MCF 10A (cell line): ENCODE measurements around the gene ADARB1. TPM values are rescaled to one million over a fixed set of nuclear protein-coding genes. Genes with fewer than 3 reads are reported as not detected.

Experiments
- BruUV-seq: library from RNA; stranded (reverse); fragments of 400-500 nt; replicated peaks from 2 replicates; lab custom pipeline; 2021; lab: Mats Ljungman, UMichigan
- CTCF ChIA-PET: fragments of 300-600 bp; sonication (Branson Sonifier 250); formaldehyde crosslinking; extraction: SDS; loops from one replicate; lab custom pipeline; 2021; ENCODE audit warnings: antibody characterized with exemption, inconsistent platforms; lab: Yijun Ruan, JAX
- POLR2A ChIA-PET: fragments of 300-600, 350-650 bp; sonication (Branson Sonifier 250); formaldehyde crosslinking; extraction: SDS; loops from one replicate; lab custom pipeline; 2020; ENCODE audit warnings: antibody characterized with exemption, inconsistent platforms; lab: Yijun Ruan, JAX
- DNase-seq: peaks from one replicate; pipeline ENCODE4 v3.0.0-alpha.2; 2018; ENCODE audit not compliant: unreplicated experiment
- H3K27ac Mint-ChIP-seq: one replicate; pipeline ENCODE4 v1.8.0; 2022; ENCODE audit warnings: mild to moderate bottlenecking, low read depth, mixed read lengths; ENCODE audit not compliant: unreplicated experiment
- H3K27me3 Mint-ChIP-seq: one replicate; pipeline ENCODE4 v1.8.0; 2022; ENCODE audit warnings: mixed read lengths; ENCODE audit not compliant: insufficient read depth, unreplicated experiment
- H3K36me3 Mint-ChIP-seq: one replicate; pipeline ENCODE4 v1.8.0; 2022; ENCODE audit warnings: mild to moderate bottlenecking, moderate library complexity, mixed read lengths; ENCODE audit not compliant: insufficient read depth, unreplicated experiment
- H3K4me1 Mint-ChIP-seq: one replicate; pipeline ENCODE4 v1.8.0; 2022; ENCODE audit warnings: mixed read lengths; ENCODE audit not compliant: insufficient read depth, unreplicated experiment
- H3K4me3 Mint-ChIP-seq: one replicate; pipeline ENCODE4 v1.8.0; 2022; ENCODE audit warnings: mild to moderate bottlenecking, moderate library complexity, mixed read lengths; ENCODE audit not compliant: unreplicated experiment
- H3K9me3 Mint-ChIP-seq: one replicate; pipeline ENCODE4 v1.8.0; 2022; ENCODE audit warnings: mixed read lengths; ENCODE audit not compliant: unreplicated experiment
- intact Hi-C: fragments of 100-400 bp; cut with micrococcal nuclease; formaldehyde crosslinking; loops from 2 replicates; pipeline ENCODE4 v1.14.1; 2022
- total RNA-seq: library from RNA; stranded (reverse); gene quantifications from 2 replicates; pipeline ENCODE4 v1.2.3, GENCODE V29; 2022
- TF ChIP-seq, protein P1 (sequence below): fragments of 200-600 bp; IDR thresholded peaks from one replicate; pipeline ENCODE4 v1.8.0; 2022; ENCODE audit warnings: antibody characterized with exemption, mild to moderate bottlenecking; ENCODE audit not compliant: unreplicated experiment

ADARB1 gene
- total RNA-seq, 1 experiment from 2014 or later: 19.4 TPM

DNA sequence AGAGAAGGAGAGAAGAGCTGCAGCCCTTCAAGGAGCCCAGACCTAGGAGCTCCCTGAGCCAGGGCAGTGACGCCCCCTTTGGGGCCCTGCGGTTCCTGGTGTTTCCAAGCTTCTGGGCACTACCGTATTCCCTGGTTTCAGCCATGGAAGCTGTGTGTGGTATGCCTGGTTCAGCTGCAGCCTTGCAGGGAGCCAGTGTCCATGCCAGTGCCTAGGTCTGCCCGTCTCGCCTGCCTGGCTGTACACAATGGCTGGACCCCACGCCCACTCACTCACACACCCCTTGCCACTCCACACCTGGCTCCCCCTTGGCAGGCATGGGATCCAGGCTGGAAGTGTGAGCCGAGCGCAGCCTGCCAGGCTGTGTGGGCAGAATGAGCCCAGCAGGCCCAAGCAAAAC is 87.7 kb downstream of the ADARB1 start:
- H3K4me3 Mint-ChIP-seq: no peak overlapping the region
- intact Hi-C loops: no loop called here
- ChIA-PET CTCF (interaction anchor here (0.6 to 3.9 kb wide), 3 partner anchors 23 to 598 kb away, joined by 3 to 21 read pairs (median 5); no protein-coding TSS in a partner anchor), POLR2A (interaction anchor here (0.8 to 1.1 kb wide), 2 partner anchors 10 to 43 kb away, joined by 3 read pairs; no protein-coding TSS in a partner anchor)
- DNase-seq: no peak
- no peaks in the 10 kb centered on the region for H3K27me3 Mint-ChIP-seq
- no peaks in the 10 kb centered on the region for H3K4me1 Mint-ChIP-seq
- no peaks in the 10 kb centered on the region for H3K9me3 Mint-ChIP-seq
- TF ChIP-seq, protein P1, sequence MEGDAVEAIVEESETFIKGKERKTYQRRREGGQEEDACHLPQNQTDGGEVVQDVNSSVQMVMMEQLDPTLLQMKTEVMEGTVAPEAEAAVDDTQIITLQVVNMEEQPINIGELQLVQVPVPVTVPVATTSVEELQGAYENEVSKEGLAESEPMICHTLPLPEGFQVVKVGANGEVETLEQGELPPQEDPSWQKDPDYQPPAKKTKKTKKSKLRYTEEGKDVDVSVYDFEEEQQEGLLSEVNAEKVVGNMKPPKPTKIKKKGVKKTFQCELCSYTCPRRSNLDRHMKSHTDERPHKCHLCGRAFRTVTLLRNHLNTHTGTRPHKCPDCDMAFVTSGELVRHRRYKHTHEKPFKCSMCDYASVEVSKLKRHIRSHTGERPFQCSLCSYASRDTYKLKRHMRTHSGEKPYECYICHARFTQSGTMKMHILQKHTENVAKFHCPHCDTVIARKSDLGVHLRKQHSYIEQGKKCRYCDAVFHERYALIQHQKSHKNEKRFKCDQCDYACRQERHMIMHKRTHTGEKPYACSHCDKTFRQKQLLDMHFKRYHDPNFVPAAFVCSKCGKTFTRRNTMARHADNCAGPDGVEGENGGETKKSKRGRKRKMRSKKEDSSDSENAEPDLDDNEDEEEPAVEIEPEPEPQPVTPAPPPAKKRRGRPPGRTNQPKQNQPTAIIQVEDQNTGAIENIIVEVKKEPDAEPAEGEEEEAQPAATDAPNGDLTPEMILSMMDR: no peak
- no peak overlapping the region for H3K27ac Mint-ChIP-seq
- BruUV-seq: no TSS peak
- peaks cover 5% of the 10 kb centered on the region for H3K36me3 Mint-ChIP-seq

DNA sequence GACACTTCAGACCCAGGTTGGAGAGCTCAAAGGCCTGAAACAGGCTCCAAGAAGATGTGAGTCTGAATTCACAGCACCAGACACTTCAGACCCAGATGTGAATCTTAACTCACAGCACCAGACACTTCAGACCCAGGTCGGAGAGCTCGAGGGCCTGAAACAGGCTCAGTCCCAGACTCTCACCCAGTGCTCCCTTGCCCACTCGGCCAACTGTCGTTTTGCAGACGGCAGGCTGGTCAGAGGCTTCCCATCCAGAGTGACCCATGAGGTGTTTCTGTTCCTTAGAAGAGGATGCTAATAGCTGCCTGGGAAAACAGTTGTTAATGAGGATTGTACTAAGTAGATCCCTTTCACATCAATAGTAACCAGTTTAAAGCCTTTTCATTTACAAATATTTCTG is 88.4 kb downstream of the ADARB1 start:
- H3K9me3 Mint-ChIP-seq: no peaks in the 10 kb centered on the region
- no peak overlapping the region for H3K4me3 Mint-ChIP-seq
- peaks cover 5% of the 10 kb centered on the region for H3K36me3 Mint-ChIP-seq
- POLR2A ChIA-PET: no interaction called here
- no peaks in the 10 kb centered on the region for H3K4me1 Mint-ChIP-seq
- TF ChIP-seq, protein P1: no peak
- intact Hi-C loops: no loop called here
- no peak overlapping the region for H3K27ac Mint-ChIP-seq
- no peaks in the 10 kb centered on the region for H3K27me3 Mint-ChIP-seq
- BruUV-seq: no TSS peak
- CTCF ChIA-PET: interaction anchor here (3.9 kb wide), 1 partner anchor 24 kb away, joined by 21 read pairs; no protein-coding TSS in a partner anchor
- no peak for DNase-seq

DNA sequence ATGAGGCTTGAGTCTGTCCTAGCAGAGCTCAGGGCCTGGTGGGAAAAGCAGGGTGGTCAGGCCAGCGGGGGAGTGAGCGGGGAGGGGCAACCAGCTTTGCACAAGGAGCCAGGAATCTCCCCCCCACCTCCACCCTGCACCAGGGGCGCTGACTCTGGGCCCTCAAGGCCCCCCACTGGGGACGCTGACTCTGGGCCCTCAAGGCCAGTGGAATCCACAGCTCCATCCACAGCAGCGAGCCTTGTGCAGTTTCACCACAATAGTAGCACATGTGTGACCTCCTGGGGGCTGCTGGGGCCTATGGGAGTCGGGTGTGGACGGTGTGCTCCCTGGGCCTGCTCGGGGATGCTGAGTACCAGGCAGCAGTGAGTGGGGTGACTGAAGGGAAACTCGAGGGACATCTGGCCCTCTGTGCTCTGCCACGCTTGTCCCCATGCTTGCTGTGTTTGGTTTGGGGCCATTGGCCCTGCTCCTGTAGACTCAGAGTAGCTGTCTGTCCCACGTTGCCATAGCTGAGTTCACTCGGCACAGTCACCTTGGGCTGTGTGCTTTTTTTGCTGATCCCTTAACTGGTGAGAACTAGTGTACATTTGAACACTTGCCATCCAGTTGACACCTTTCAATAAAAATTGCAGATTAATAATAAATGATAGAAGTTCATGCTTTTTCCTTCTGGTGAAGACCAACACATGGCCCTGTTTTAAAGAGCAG is 89.2 kb downstream of the ADARB1 start:
- ChIA-PET CTCF (interaction anchor here (3.9 kb wide), 1 partner anchor 25 kb away, joined by 21 read pairs; no protein-coding TSS in a partner anchor), POLR2A (interaction anchor here (0.6 kb wide), 1 partner anchor 707 kb away, joined by 3 read pairs; no protein-coding TSS in a partner anchor)
- no TSS peak for BruUV-seq
- intact Hi-C loops: no loop called here
- peaks cover 5% of the 10 kb centered on the region for H3K36me3 Mint-ChIP-seq
- H3K4me1 Mint-ChIP-seq: no peaks in the 10 kb centered on the region
- no peak overlapping the region for H3K4me3 Mint-ChIP-seq
- TF ChIP-seq, protein P1: no peak
- DNase-seq: no peak
- H3K27me3 Mint-ChIP-seq: no peaks in the 10 kb centered on the region
- no peak overlapping the region for H3K27ac Mint-ChIP-seq
- no peaks in the 10 kb centered on the region for H3K9me3 Mint-ChIP-seq

DNA sequence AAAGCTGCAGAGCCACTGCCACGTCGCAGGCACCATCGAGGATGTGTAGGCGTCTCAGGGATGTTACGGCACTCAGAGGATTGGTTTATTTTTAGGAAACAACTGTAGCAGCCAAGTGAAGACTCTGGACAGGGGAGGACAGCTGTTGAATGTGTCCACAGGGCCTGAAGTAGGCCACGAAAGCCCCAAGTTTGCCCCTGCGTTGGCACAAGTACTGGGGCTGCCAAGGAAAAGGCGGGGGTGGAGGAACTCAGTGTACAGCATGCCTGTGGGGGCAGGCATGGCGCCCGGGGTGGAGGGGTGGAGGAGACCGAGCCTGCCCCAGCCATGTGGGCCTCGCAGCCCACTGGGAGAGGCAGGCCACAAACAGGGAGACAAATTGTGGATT is 89.7 kb downstream of the ADARB1 start:
- H3K4me1 Mint-ChIP-seq: no peaks in the 10 kb centered on the region
- H3K9me3 Mint-ChIP-seq: no peaks in the 10 kb centered on the region
- H3K27ac Mint-ChIP-seq: no peak overlapping the region
- no peak for DNase-seq
- TF ChIP-seq, protein P1: no peak
- ChIA-PET CTCF (interaction anchor here (0.9 to 3.9 kb wide), 2 partner anchors 12 to 25 kb away, joined by 6 to 21 read pairs; no protein-coding TSS in a partner anchor), POLR2A (interaction anchor here (0.6 kb wide), 1 partner anchor 706 kb away, joined by 3 read pairs; no protein-coding TSS in a partner anchor)
- peaks cover 5% of the 10 kb centered on the region for H3K36me3 Mint-ChIP-seq
- BruUV-seq: no TSS peak
- no peaks in the 10 kb centered on the region for H3K27me3 Mint-ChIP-seq
- intact Hi-C loops: no loop called here
- no peak overlapping the region for H3K4me3 Mint-ChIP-seq
